WTC11 (cell line): Measurements from ENCODE around the gene ZNF789.

Experiments
- CTCF ChIP-seq: fragments of 200-600 bp; IDR thresholded peaks from 2 replicates; pipeline ENCODE4 v1.8.0; 2022; ENCODE audit warnings: antibody characterized with exemption
- E2F4 ChIP-seq: sonication (generic); formaldehyde crosslinking; IDR thresholded peaks from 2 replicates; pipeline ENCODE4 v1.8.1; 2022; ENCODE audit warnings: low read depth, mild to moderate bottlenecking, moderate library complexity, missing genetic modification reagents, borderline replicate concordance
- IRF2 ChIP-seq: sonication (generic); formaldehyde crosslinking; IDR thresholded peaks from 2 replicates; pipeline ENCODE4 v1.8.0; 2022; ENCODE audit warnings: low read depth, missing genetic modification reagents, borderline replicate concordance
- NFATC4 ChIP-seq: fragments of 250-450 bp; sonication (Bioruptor Pico); IDR thresholded peaks from 2 replicates; pipeline ENCODE4 v1.9.0; 2021; ENCODE audit warnings: mild to moderate bottlenecking
- NFE2L1 ChIP-seq: sonication (generic); formaldehyde crosslinking; IDR thresholded peaks from 2 replicates; pipeline ENCODE4 v1.8.1; 2023; ENCODE audit warnings: missing genetic modification reagents
- STAT6 ChIP-seq: sonication (generic); formaldehyde crosslinking; conservative IDR thresholded peaks from 2 replicates; pipeline ENCODE4 v1.8.1; 2023; ENCODE audit warnings: mild to moderate bottlenecking, low read depth, missing genetic modification reagents, moderate library complexity
- TP53 ChIP-seq: sonication (generic); formaldehyde crosslinking; IDR thresholded peaks from 2 replicates; pipeline ENCODE4 v1.8.1; 2023; ENCODE audit warnings: mild to moderate bottlenecking, missing genetic modification reagents

GRCh38 chr7:99473315-99473596 lies 566 bp downstream of the ZNF789 start:
- TF ChIP-seq E2F4 (CRISPR knock-in tag), result no peak
- no peak for TF ChIP-seq CTCF
- no peak for TF ChIP-seq NFE2L1 (CRISPR knock-in tag)
- TF ChIP-seq IRF2 (CRISPR knock-in tag), result no peak
- TF ChIP-seq STAT6 (CRISPR knock-in tag), result no peak
- no peak for TF ChIP-seq NFATC4 (CRISPR knock-in tag)
- TF ChIP-seq TP53 (CRISPR knock-in tag), result no peak
